GM23338 (cell line): Measurements from ENCODE around the gene TPH2. TPM values are rescaled to one million over a fixed set of nuclear protein-coding genes. Genes with fewer than 3 reads are reported as not detected.

Source experiments
- ATAC-seq: fragments of 200-7000 bp; cut with Tn5 transposase; 3 replicates; pipeline ENCODE4 v1.9.1; 2020
- DNase-seq: peaks from one replicate; pipeline ENCODE4 v3.0.0-alpha.2; 2015; ENCODE audit warnings: low spot score
- H2AFZ ChIP-seq: fragments of 200-600 bp; sonication (generic); 2 replicates; pipeline ENCODE4 v1.8.0; 2016; ENCODE audit warnings: antibody characterized with exemption, mild to moderate bottlenecking, moderate library complexity
- H3F3A ChIP-seq: fragments of 200-600 bp; sonication (generic); replicated peaks from 2 replicates; pipeline ENCODE4 v1.8.0; 2017; ENCODE audit warnings: antibody characterized with exemption, mixed run types, low read depth
- H3K27ac ChIP-seq: fragments of 200-600 bp; sonication (generic); 2 replicates; pipeline ENCODE4 v1.6.1; 2016; ENCODE audit warnings: low read depth
- H3K27me3 ChIP-seq: fragments of 200-600 bp; sonication (generic); 2 replicates; pipeline ENCODE4 v1.8.0; 2016; ENCODE audit warnings: mild to moderate bottlenecking, mixed run types, moderate library complexity; ENCODE audit not compliant: insufficient read depth
- H3K36me3 ChIP-seq: fragments of 200-600 bp; sonication (generic); 2 replicates; pipeline ENCODE4 v1.8.0; 2016; ENCODE audit warnings: mild to moderate bottlenecking; ENCODE audit not compliant: insufficient read depth
- H3K4me1 ChIP-seq: fragments of 200-600 bp; sonication (generic); 2 replicates; pipeline ENCODE4 v1.8.0; 2016; ENCODE audit warnings: mild to moderate bottlenecking, moderate library complexity; ENCODE audit not compliant: insufficient read depth
- H3K4me2 ChIP-seq: fragments of 200-600 bp; sonication (generic); 2 replicates; pipeline ENCODE4 v1.7.1; 2017; ENCODE audit warnings: mixed run types
- H3K4me3 ChIP-seq: fragments of 200-600 bp; sonication (generic); 2 replicates; pipeline ENCODE4 v1.6.1; 2016; ENCODE audit warnings: mixed run types
- H3K79me2 ChIP-seq: fragments of 200-600 bp; sonication (generic); replicated peaks from 2 replicates; pipeline ENCODE4 v1.8.0; 2017; ENCODE audit warnings: mild to moderate bottlenecking; ENCODE audit not compliant: insufficient read depth
- H3K9me2 ChIP-seq: fragments of 200-600 bp; sonication (generic); 2 replicates; pipeline ENCODE4 v1.8.0; 2017; ENCODE audit not compliant: insufficient read depth
- H4K20me1 ChIP-seq: fragments of 200-600 bp; sonication (generic); replicated peaks from 2 replicates; pipeline ENCODE4 v1.8.0; 2017; ENCODE audit warnings: mild to moderate bottlenecking; ENCODE audit not compliant: insufficient read depth
- H3K27ac Mint-ChIP-seq: 2 replicates; pipeline ENCODE4 v1.8.0; 2020; ENCODE audit warnings: inconsistent platforms, mild to moderate bottlenecking, moderate library complexity, mixed read lengths
- H3K27me3 Mint-ChIP-seq: 3 replicates; pipeline ENCODE4 v1.8.0; 2022; ENCODE audit warnings: low read depth, mild to moderate bottlenecking, moderate library complexity, mixed read lengths, inconsistent platforms; ENCODE audit not compliant: insufficient read depth, poor library complexity
- H3K36me3 Mint-ChIP-seq: 3 replicates; pipeline ENCODE4 v1.8.0; 2021; ENCODE audit warnings: low read depth, mild to moderate bottlenecking, inconsistent platforms, moderate library complexity, mixed read lengths
- H3K4me1 Mint-ChIP-seq: 3 replicates; pipeline ENCODE4 v1.8.0; 2020; ENCODE audit warnings: mild to moderate bottlenecking, inconsistent platforms, mixed read lengths
- H3K4me3 Mint-ChIP-seq: 3 replicates; pipeline ENCODE4 v1.8.0; 2021; ENCODE audit warnings: moderate library complexity, mild to moderate bottlenecking, inconsistent platforms, mixed read lengths
- H3K9me3 Mint-ChIP-seq: 3 replicates; pipeline ENCODE4 v1.8.0; 2020; ENCODE audit warnings: moderate library complexity, mild to moderate bottlenecking, inconsistent platforms, mixed read lengths
- CREB1 ChIP-seq: fragments of 250-450 bp; sonication (Bioruptor Pico); IDR thresholded peaks from 2 replicates; pipeline ENCODE4 v1.5.0; 2020; ENCODE audit warnings: low read depth, mild to moderate bottlenecking, moderate library complexity
- EZH2 ChIP-seq: fragments of 200-600 bp; sonication (generic); IDR thresholded peaks from one replicate; pipeline ENCODE4 v1.8.0; 2017; ENCODE audit warnings: antibody characterized with exemption, mild to moderate bottlenecking, low read depth; ENCODE audit not compliant: unreplicated experiment
- EZH2phosphoT487 ChIP-seq: fragments of 200-600 bp; sonication (generic); IDR thresholded peaks from one replicate; pipeline ENCODE4 v1.8.1; 2018; ENCODE audit warnings: antibody characterized with exemption; ENCODE audit not compliant: unreplicated experiment
- JUNB ChIP-seq: IDR thresholded peaks from one replicate; pipeline ENCODE4 v1.6.1; 2016; ENCODE audit warnings: antibody characterized with exemption; ENCODE audit not compliant: unreplicated experiment
- NANOG ChIP-seq: IDR thresholded peaks from 2 replicates; pipeline ENCODE4 v1.6.1; 2016; ENCODE audit warnings: antibody characterized with exemption, borderline replicate concordance
- POLR2AphosphoS5 ChIP-seq: IDR thresholded peaks from 2 replicates; pipeline ENCODE4 v1.6.1; 2016; ENCODE audit warnings: antibody characterized with exemption, low read depth
- ZNF114 ChIP-seq: fragments of 250-450 bp; sonication (Bioruptor Pico); IDR thresholded peaks from 2 replicates; pipeline ENCODE4 v1.5.0; 2020; ENCODE audit warnings: mild to moderate bottlenecking, moderate library complexity
- ZNF331 ChIP-seq: fragments of 250-450 bp; sonication (Bioruptor Pico); IDR thresholded peaks from 2 replicates; pipeline ENCODE4 v1.5.0; 2020; ENCODE audit warnings: low read depth, mild to moderate bottlenecking, moderate library complexity
- polyA plus RNA-seq: library from polyadenylated mRNA; unstranded; fragments of >200 nt; fragmentation: Nextera tagmentation; extraction: Ambion mirVana; gene quantifications from 2 replicates; pipeline ENCODE4 v1.2.1, GENCODE V29; 2016
- total RNA-seq: library from RNA; depleted of rRNA; stranded (reverse); fragments of >200 nt; shearing (Covaris generic); gene quantifications from 2 replicates; pipeline ENCODE4 v1.2.3, GENCODE V29; 2014
- TF ChIP-seq, protein P1 (sequence below), 2 experiments: fragments of 200-600 bp in 1 of 2; sonication (generic) in 1 of 2; conservative IDR thresholded peaks; 2 replicates each; pipeline versions ENCODE4 v1.5.1 to v1.6.1; 2016 to 2017; ENCODE audit warnings: antibody characterized with exemption in 2 of 2, low read depth in 2 of 2, mild to moderate bottlenecking in 2 of 2, moderate library complexity in 1 of 2
- TF ChIP-seq, protein P2 (sequence below): IDR thresholded peaks from one replicate; pipeline ENCODE4 v1.6.1; 2018; ENCODE audit warnings: antibody characterized with exemption; ENCODE audit not compliant: unreplicated experiment
- TF ChIP-seq, protein P3 (sequence below): fragments of 250-450 bp; sonication (Bioruptor Pico); IDR thresholded peaks from 2 replicates; pipeline ENCODE4 v1.5.0; 2020; ENCODE audit warnings: mild to moderate bottlenecking, moderate library complexity

TPH2 gene
- total and polyA plus RNA-seq, 2 experiments from 2014 or later, result 0.94 to 1.4 TPM

DNA sequence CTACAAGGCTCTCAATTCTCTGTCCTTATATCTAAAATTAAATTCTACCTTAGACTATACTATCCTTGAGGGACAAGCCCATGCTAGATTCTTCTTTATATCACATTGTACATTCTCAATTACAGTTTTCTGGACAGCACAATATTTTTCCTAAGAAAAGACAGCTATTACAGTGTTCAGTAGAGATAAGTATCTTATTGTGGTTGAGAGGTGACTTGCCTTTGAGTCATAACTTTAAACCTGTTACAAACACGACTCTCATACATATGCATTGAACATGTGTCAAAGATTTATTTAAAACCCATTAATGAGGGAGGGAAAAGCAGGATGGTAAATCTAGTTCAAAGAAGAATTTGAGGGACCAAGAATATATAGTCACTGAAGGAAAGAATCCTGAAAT, 61.1 kb downstream of the TPH2 start:
- peaks cover 7% of the 10 kb centered on the region for H3K4me1 Mint-ChIP-seq
- TF ChIP-seq, protein P1, sequence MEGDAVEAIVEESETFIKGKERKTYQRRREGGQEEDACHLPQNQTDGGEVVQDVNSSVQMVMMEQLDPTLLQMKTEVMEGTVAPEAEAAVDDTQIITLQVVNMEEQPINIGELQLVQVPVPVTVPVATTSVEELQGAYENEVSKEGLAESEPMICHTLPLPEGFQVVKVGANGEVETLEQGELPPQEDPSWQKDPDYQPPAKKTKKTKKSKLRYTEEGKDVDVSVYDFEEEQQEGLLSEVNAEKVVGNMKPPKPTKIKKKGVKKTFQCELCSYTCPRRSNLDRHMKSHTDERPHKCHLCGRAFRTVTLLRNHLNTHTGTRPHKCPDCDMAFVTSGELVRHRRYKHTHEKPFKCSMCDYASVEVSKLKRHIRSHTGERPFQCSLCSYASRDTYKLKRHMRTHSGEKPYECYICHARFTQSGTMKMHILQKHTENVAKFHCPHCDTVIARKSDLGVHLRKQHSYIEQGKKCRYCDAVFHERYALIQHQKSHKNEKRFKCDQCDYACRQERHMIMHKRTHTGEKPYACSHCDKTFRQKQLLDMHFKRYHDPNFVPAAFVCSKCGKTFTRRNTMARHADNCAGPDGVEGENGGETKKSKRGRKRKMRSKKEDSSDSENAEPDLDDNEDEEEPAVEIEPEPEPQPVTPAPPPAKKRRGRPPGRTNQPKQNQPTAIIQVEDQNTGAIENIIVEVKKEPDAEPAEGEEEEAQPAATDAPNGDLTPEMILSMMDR (conservative IDR thresholded peaks at IDR 0.05; ENCODE audit: low read depth in 2 of 2), result no peak
- TF ChIP-seq JUNB (no peak), NANOG (no peak), EZH2phosphoT487 (no peak), ZNF114 (no peak), ZNF331 (CRISPR knock-in tag) (no peak), CREB1 (CRISPR knock-in tag) (no peak), EZH2 (no peak), POLR2AphosphoS5 (no peak)
- TF ChIP-seq, protein P2, sequence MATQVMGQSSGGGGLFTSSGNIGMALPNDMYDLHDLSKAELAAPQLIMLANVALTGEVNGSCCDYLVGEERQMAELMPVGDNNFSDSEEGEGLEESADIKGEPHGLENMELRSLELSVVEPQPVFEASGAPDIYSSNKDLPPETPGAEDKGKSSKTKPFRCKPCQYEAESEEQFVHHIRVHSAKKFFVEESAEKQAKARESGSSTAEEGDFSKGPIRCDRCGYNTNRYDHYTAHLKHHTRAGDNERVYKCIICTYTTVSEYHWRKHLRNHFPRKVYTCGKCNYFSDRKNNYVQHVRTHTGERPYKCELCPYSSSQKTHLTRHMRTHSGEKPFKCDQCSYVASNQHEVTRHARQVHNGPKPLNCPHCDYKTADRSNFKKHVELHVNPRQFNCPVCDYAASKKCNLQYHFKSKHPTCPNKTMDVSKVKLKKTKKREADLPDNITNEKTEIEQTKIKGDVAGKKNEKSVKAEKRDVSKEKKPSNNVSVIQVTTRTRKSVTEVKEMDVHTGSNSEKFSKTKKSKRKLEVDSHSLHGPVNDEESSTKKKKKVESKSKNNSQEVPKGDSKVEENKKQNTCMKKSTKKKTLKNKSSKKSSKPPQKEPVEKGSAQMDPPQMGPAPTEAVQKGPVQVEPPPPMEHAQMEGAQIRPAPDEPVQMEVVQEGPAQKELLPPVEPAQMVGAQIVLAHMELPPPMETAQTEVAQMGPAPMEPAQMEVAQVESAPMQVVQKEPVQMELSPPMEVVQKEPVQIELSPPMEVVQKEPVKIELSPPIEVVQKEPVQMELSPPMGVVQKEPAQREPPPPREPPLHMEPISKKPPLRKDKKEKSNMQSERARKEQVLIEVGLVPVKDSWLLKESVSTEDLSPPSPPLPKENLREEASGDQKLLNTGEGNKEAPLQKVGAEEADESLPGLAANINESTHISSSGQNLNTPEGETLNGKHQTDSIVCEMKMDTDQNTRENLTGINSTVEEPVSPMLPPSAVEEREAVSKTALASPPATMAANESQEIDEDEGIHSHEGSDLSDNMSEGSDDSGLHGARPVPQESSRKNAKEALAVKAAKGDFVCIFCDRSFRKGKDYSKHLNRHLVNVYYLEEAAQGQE, result no peak
- TF ChIP-seq, protein P3, sequence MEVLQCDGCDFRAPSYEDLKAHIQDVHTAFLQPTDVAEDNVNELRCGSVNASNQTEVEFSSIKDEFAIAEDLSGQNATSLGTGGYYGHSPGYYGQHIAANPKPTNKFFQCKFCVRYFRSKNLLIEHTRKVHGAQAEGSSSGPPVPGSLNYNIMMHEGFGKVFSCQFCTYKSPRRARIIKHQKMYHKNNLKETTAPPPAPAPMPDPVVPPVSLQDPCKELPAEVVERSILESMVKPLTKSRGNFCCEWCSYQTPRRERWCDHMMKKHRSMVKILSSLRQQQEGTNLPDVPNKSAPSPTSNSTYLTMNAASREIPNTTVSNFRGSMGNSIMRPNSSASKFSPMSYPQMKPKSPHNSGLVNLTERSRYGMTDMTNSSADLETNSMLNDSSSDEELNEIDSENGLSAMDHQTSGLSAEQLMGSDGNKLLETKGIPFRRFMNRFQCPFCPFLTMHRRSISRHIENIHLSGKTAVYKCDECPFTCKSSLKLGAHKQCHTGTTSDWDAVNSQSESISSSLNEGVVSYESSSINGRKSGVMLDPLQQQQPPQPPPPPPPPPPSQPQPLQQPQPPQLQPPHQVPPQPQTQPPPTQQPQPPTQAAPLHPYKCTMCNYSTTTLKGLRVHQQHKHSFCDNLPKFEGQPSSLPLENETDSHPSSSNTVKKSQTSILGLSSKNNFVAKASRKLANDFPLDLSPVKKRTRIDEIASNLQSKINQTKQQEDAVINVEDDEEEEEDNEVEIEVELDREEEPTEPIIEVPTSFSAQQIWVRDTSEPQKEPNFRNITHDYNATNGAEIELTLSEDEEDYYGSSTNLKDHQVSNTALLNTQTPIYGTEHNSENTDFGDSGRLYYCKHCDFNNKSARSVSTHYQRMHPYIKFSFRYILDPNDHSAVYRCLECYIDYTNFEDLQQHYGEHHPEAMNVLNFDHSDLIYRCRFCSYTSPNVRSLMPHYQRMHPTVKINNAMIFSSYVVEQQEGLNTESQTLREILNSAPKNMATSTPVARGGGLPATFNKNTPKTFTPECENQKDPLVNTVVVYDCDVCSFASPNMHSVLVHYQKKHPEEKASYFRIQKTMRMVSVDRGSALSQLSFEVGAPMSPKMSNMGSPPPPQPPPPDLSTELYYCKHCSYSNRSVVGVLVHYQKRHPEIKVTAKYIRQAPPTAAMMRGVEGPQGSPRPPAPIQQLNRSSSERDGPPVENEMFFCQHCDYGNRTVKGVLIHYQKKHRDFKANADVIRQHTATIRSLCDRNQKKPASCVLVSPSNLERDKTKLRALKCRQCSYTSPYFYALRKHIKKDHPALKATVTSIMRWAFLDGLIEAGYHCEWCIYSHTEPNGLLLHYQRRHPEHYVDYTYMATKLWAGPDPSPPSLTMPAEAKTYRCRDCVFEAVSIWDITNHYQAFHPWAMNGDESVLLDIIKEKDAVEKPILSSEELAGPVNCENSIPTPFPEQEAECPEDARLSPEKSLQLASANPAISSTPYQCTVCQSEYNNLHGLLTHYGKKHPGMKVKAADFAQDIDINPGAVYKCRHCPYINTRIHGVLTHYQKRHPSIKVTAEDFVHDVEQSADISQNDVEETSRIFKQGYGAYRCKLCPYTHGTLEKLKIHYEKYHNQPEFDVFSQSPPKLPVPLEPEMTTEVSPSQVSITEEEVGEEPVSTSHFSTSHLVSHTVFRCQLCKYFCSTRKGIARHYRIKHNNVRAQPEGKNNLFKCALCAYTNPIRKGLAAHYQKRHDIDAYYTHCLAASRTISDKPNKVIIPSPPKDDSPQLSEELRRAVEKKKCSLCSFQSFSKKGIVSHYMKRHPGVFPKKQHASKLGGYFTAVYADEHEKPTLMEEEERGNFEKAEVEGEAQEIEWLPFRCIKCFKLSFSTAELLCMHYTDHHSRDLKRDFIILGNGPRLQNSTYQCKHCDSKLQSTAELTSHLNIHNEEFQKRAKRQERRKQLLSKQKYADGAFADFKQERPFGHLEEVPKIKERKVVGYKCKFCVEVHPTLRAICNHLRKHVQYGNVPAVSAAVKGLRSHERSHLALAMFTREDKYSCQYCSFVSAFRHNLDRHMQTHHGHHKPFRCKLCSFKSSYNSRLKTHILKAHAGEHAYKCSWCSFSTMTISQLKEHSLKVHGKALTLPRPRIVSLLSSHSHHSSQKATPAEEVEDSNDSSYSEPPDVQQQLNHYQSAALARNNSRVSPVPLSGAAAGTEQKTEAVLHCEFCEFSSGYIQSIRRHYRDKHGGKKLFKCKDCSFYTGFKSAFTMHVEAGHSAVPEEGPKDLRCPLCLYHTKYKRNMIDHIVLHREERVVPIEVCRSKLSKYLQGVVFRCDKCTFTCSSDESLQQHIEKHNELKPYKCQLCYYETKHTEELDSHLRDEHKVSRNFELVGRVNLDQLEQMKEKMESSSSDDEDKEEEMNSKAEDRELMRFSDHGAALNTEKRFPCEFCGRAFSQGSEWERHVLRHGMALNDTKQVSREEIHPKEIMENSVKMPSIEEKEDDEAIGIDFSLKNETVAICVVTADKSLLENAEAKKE (CRISPR knock-in tag), result no peak
- Histone ChIP-seq H3K36me3 (no peaks in the 10 kb centered on the region), H3K27ac (no peak overlapping the region), H3K4me2 (no peak overlapping the region), H3K27me3 (no peaks in the 10 kb centered on the region), H3F3A (no peaks in the 10 kb centered on the region), H3K9me2 (peaks cover 3% of the 10 kb centered on the region; the same call in 1 of the 2 replicates), H3K79me2 (no peaks in the 10 kb centered on the region), H2AFZ (no peak overlapping the region), H4K20me1 (no peaks in the 10 kb centered on the region), H3K4me3 (no peak overlapping the region), H3K4me1 (peaks cover 5% of the 10 kb centered on the region; the same call in 1 of the 2 replicates)
- ATAC-seq, result no peak
- no peaks in the 10 kb centered on the region for H3K27me3 Mint-ChIP-seq
- no peak overlapping the region for H3K4me3 Mint-ChIP-seq
- no peaks in the 10 kb centered on the region for H3K36me3 Mint-ChIP-seq
- no peaks in the 10 kb centered on the region for H3K9me3 Mint-ChIP-seq
- no peak for DNase-seq
- no peak overlapping the region for H3K27ac Mint-ChIP-seq
